ENCODE data around the gene SV2B.

DNA sequence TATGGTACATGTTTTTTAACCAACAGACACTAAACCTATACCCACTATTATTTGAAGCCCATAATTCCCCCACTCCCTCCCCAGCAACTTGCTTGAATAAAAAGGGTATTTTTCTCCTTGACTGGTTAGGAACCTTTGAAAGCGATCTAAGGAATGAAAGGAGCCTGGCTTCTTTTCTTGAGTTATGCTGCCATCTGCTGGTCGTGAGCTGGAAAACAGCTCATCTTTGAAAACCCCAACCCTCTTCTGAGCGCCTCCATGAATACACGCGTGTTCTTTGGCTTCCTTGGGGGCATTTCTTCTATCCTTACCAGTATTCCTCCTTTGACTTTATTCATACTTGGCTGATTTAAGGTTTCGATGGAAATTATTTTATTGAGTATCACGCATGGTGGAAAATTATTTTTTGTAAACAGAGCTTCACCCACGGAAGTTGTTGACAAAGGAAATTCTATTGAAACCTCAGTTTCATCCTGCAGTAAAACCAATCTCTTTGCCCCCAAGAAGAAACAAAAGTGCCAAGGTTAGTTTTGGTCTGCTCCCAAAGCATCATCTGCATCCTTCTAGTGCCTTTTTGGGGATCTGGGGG lies 171.6 kb downstream of the SV2B start:
- TF ChIP-seq, protein P1, sequence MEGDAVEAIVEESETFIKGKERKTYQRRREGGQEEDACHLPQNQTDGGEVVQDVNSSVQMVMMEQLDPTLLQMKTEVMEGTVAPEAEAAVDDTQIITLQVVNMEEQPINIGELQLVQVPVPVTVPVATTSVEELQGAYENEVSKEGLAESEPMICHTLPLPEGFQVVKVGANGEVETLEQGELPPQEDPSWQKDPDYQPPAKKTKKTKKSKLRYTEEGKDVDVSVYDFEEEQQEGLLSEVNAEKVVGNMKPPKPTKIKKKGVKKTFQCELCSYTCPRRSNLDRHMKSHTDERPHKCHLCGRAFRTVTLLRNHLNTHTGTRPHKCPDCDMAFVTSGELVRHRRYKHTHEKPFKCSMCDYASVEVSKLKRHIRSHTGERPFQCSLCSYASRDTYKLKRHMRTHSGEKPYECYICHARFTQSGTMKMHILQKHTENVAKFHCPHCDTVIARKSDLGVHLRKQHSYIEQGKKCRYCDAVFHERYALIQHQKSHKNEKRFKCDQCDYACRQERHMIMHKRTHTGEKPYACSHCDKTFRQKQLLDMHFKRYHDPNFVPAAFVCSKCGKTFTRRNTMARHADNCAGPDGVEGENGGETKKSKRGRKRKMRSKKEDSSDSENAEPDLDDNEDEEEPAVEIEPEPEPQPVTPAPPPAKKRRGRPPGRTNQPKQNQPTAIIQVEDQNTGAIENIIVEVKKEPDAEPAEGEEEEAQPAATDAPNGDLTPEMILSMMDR (IDR thresholded peaks at IDR 0.05) = peak; percentile 80
- no peak for TF ChIP-seq ZFX (IDR thresholded peaks at IDR 0.05; ENCODE audit: borderline replicate concordance)

Measured in 22Rv1 (cell line).